SK-N-SH treated with all-trans-retinoic acid at 6 μM for 48 hours (cell line): Measurements from ENCODE around the gene ARSB.

Experiments
- OSR1 ChIP-seq: fragments of 250-450 bp; sonication (Bioruptor Pico); IDR thresholded peaks from 2 replicates; pipeline ENCODE4 v1.8.0; 2022; ENCODE audit warnings: moderate library complexity, mild to moderate bottlenecking, inconsistent platforms
- ZFP30 ChIP-seq: fragments of 450-650 bp; formaldehyde crosslinking; IDR thresholded peaks from 2 replicates; pipeline ENCODE4 v1.5.0; 2022; ENCODE audit warnings: mild to moderate bottlenecking, moderate library complexity
- ZNF70 ChIP-seq: fragments of 450-650 bp; formaldehyde crosslinking; IDR thresholded peaks from 2 replicates; pipeline ENCODE4 v1.5.0; 2020; ENCODE audit warnings: mild to moderate bottlenecking, moderate library complexity
- TF ChIP-seq, protein P1 (sequence below): fragments of 250-450 bp; sonication (Bioruptor Pico); IDR thresholded peaks from 2 replicates; pipeline ENCODE4 v1.8.0; 2020; ENCODE audit warnings: mild to moderate bottlenecking, moderate library complexity, borderline replicate concordance

DNA sequence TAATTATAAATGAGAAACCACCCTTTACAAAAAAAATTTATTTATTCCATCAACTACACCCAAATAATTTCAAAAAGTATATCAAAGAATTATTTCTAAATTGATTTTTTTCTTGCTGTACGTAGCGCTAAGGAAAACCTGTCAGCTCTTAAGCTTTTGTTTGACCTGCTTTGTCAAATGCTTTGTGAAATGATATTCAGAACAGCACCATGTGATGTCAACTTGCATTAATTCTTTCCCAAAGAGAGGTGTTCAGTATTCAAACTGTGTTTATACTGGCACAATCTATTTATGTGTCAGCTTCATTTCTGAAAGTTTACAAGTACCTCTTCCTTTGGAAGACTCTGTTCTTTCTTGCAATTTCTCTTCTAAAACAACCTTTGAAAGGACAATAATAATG lies 12.0 kb upstream of the ARSB start:
- TF ChIP-seq, protein P1, sequence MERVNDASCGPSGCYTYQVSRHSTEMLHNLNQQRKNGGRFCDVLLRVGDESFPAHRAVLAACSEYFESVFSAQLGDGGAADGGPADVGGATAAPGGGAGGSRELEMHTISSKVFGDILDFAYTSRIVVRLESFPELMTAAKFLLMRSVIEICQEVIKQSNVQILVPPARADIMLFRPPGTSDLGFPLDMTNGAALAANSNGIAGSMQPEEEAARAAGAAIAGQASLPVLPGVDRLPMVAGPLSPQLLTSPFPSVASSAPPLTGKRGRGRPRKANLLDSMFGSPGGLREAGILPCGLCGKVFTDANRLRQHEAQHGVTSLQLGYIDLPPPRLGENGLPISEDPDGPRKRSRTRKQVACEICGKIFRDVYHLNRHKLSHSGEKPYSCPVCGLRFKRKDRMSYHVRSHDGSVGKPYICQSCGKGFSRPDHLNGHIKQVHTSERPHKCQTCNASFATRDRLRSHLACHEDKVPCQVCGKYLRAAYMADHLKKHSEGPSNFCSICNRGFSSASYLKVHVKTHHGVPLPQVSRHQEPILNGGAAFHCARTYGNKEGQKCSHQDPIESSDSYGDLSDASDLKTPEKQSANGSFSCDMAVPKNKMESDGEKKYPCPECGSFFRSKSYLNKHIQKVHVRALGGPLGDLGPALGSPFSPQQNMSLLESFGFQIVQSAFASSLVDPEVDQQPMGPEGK (CRISPR knock-in tag): no peak
- TF ChIP-seq OSR1 (CRISPR knock-in tag) (no peak), ZFP30 (CRISPR knock-in tag) (no peak), ZNF70 (CRISPR knock-in tag) (no peak)
